Stimulated activated CD4-positive, alpha-beta T cell treated with anti-CD3 and anti-CD28 coated beads, TNF-alpha, amount 100 ng/mL, for 4 hours (primary cell): ENCODE results near the gene SPI1.
A peak's percentile ranks its signal among the peaks of the same experiment; 100 is the strongest.

Experiments used
- DNase-seq, 3 experiments: peaks; one replicate each; pipeline ENCODE4 v3.0.0-alpha.2; 2020; ENCODE audit warnings: low read depth in 3 of 3

Gene SPI1

GRCh38 chr11:47406896-47407745 lies 28.8 kb upstream of the SPI1 start:
- DNase-seq, result no peak

GRCh38 chr11:47403571-47403970 lies 25.2 kb upstream of the SPI1 start:
- DNase-seq, result no peak

DNA sequence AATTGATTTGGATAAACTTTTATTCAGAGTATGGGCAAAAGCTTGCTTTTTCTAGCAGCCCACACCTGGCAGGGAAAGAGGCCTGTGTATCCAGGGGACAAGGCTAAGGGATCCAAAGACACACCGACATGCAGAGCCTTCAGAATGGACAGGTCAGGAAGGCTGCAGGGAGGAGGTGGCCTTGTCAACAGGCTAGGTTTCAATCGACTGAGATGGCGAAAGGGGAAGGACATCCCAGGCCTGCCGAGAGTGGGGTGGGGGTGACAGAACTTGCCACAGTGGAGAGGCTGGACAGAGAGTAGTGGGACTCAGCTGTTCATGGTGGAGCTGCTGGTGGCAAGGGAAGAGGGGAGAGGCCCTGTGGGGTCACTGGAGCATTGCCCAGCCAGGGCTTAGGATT lies 24.8 kb upstream of the SPI1 start:
- DNase-seq, result no peak

GRCh38 chr11:47400768-47401279 lies 22.5 kb upstream of the SPI1 start:
- no peak for DNase-seq

DNA sequence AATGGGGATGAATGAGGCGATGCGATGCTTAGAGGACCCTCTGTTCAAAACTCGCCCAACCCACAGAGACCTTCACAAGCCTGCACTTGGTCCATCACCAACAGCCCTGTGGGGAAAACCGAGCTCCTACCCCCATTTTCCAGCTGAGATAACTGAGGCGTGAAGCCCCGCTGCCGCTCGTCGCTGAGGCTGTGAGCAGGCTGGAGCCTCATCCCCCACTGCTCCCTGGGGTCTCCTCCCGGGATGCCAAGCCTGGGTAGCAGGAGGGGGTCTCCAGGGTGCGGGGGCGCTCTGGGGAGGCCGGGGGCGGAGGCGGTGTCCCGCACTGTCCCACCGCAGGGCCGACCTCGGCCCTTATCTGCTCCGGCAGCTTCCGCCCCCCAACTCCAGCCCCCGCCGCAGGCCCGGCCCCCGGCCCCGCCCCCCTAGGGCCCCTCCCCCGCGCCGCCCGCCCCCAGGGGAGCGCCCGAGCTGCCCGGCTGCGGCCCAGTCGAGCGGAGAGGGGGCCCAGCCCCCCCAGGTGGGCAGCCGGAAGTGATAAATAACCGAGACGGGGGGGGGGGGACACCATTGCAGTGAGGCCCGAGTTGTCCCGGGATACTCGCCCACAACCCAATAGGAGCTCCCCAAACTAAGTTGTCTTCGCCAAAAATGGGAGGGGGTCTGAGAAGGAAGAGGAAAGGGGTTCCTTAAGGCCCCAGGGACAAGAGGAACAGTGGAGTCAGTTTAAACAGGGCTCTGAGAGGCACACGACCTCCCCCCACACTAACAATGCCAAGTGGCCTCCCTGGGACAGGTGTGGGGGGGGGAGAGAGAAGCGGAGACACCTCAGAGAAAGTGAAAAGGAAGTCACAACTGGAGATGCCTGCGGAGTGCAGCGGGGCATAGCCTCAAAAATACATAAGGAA lies 21.8 kb upstream of the SPI1 start:
- no peak for DNase-seq

DNA sequence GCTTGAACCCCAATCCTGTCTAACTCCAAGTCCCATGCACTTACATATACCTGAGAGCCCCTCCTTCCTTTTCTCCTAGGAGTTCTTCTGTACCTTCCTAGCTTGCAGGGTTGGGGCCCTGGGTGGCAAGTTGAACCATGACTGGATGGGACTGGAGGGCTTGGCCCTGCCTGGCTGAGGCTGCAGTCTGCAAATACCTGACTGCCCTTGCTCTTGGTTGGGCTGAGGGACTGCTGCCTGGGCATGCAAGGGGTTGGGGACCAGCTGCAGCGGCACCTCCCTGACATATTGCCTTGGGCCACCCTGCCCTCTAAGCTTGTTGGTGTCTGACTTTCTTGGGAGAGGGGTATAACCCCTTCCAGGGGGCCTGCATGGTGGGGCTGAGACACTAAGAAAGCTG lies 20.2 kb upstream of the SPI1 start:
- DNase-seq, result no peak

GRCh38 chr11:47398011-47398410 lies 19.7 kb upstream of the SPI1 start:
- no peak for DNase-seq

- DNase-seq, result no peak
These were observed 17.6 kb upstream of the SPI1 start for GRCh38 chr11:47396049-47396320.

GRCh38 chr11:47395223-47396048 lies 17.1 kb upstream of the SPI1 start:
- no peak for DNase-seq

- DNase-seq, result peak in 2 of 3 experiments; percentile 27 to 37
These were observed 16.2 kb upstream of the SPI1 start for GRCh38 chr11:47394322-47395222.

GRCh38 chr11:47394050-47394321 lies 15.6 kb upstream of the SPI1 start:
- no peak for DNase-seq

DNA sequence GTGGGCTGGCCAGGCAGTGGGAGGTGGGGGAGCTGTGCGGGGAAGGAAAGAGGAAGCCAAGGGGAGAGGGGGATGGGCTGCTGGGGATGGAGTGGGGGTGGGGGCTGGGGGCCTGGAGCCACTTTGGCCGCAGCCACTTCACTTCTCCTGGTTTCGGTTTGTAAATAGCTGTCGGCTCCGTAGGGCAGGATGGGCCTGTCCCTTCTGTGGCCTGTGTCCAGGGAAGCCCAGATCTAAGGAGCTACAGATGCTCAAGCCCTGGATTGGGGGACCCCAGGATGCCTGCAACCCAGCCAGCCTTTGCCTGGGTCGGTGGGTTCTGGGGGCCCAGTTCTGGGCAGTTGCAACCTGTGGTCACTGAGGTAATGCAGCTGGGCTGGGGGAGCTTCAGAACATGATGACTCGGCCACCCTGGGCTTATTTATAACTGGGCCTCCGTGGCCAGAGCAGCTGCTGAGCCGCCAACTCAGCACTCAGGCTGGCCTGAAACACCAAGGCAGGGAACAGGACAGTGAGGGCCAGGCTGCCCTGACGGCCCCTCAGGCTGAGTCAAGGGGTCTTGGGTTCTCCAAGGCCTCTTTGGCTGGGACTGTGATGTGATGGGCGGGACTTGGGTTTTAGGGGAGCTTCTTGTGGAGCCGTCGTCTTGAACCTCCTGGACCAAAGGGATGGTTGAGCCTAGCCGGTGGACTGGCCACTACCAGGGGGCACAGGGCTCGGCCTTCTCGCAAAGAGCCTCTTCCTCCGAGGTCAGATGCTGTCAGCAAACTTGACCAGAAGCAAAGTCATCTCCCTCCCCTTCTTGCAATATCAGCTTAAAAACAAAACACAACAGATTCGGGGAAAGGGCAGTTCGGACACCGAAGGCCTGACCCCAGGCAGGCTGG lies 15.1 kb upstream of the SPI1 start:
- DNase-seq, result no peak

GRCh38 chr11:47392546-47393162 lies 14.3 kb upstream of the SPI1 start:
- no peak for DNase-seq

- no peak for DNase-seq
These were observed 13.5 kb upstream of the SPI1 start for GRCh38 chr11:47391711-47392432.

DNA sequence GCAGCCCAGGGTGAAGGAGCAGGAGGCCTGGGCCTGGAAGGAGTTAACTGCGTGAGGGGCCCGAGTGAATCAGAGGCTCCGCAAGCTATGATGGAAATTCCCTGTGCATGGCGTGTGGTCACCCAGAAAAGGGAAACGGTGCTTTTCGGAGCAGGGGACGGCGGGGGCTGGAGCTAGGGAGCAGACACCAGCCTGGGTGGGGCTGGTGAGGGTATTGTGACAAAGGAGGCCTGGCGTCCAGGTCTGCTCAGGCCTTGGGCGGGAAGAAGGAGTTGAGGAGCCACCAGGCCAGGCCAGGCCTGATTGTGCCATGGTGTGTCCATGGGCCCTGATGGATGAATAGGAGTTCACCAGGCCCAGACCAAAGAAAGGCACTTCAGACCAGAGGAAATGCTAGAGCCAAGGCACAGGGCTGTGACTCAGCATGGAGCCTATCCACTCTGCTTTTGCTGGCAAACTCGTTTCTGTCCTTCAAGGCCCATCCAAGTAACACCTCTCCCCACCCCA lies 12.8 kb upstream of the SPI1 start:
- DNase-seq, result no peak

GRCh38 chr11:47390422-47390760 lies 12.0 kb upstream of the SPI1 start:
- DNase-seq, result no peak

- DNase-seq, result no peak
These were observed 11.5 kb upstream of the SPI1 start for GRCh38 chr11:47389577-47390421.
